ENCODE data around the gene CLVS2. TPM values are rescaled to one million over a fixed set of nuclear protein-coding genes. Genes with fewer than 3 reads are reported as not detected.

Gene CLVS2
- total RNA-seq, 1 donor from 2014 or later, result 1.8 TPM

DNA sequence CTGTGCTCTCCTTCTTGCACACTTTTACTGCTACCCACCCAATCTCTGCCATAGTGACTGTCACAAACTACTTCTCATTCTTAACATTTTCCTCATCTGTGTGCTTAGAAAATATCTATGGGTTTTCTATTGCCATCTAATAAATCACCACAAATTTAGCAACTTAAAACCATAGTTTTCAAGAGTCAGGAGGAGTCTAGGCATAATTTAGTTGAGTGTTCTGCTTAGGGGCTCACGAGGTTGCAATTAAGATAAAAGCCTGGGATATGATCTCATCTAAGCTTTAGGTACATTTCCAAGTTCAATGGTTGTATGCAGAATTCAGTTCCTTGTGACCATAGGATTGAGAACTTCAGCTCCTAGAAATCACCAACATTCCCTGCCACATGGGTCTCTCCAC, 98.8 kb downstream of the CLVS2 start:
- Mint-ChIP-seq H3K4me3 (no peak overlapping the region), H3K27ac (no peak overlapping the region), H3K27me3 (ENCODE audit: insufficient read depth, low read depth) (no peaks in the 10 kb centered on the region), H3K9me3 (no peaks in the 10 kb centered on the region), H3K36me3 (no peaks in the 10 kb centered on the region), H3K4me1 (no peaks in the 10 kb centered on the region)
- H3K9me3 ChIP-seq (ENCODE audit: low read depth), result no peaks in the 10 kb centered on the region
- no peak overlapping the region for H3K4me2 ChIP-seq
- no peaks in the 10 kb centered on the region for H4K20me1 ChIP-seq (ENCODE audit: low read depth)
- no peak overlapping the region for H3K27ac ChIP-seq
- H3F3A ChIP-seq (ENCODE audit: low read depth), result no peaks in the 10 kb centered on the region
- H3K4me3 ChIP-seq, result no peak overlapping the region
- H3K27me3 ChIP-seq, result no peaks in the 10 kb centered on the region
- H2AFZ ChIP-seq (replicated peaks), result no peak overlapping the region
- no peak overlapping the region for H3K9ac ChIP-seq
- H3K36me3 ChIP-seq, result no peaks in the 10 kb centered on the region
- DNase-seq (ENCODE audit: low spot score), result no peak
- H3K4me1 ChIP-seq, result no peaks in the 10 kb centered on the region
- TF ChIP-seq EZH2phosphoT487 (IDR thresholded peaks at IDR 0.05) (no peak), EZH2 (IDR thresholded peaks at IDR 0.05) (no peak)
- TF ChIP-seq, protein P1, sequence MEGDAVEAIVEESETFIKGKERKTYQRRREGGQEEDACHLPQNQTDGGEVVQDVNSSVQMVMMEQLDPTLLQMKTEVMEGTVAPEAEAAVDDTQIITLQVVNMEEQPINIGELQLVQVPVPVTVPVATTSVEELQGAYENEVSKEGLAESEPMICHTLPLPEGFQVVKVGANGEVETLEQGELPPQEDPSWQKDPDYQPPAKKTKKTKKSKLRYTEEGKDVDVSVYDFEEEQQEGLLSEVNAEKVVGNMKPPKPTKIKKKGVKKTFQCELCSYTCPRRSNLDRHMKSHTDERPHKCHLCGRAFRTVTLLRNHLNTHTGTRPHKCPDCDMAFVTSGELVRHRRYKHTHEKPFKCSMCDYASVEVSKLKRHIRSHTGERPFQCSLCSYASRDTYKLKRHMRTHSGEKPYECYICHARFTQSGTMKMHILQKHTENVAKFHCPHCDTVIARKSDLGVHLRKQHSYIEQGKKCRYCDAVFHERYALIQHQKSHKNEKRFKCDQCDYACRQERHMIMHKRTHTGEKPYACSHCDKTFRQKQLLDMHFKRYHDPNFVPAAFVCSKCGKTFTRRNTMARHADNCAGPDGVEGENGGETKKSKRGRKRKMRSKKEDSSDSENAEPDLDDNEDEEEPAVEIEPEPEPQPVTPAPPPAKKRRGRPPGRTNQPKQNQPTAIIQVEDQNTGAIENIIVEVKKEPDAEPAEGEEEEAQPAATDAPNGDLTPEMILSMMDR (IDR thresholded peaks at IDR 0.05), result no peak
- no peaks in the 10 kb centered on the region for H3K79me2 ChIP-seq (ENCODE audit: low read depth)

- Mint-ChIP-seq H3K4me1 (no peaks in the 10 kb centered on the region), H3K9me3 (peaks cover 2% of the 10 kb centered on the region), H3K27me3 (ENCODE audit: insufficient read depth, low read depth) (no peaks in the 10 kb centered on the region), H3K4me3 (no peak overlapping the region), H3K36me3 (no peaks in the 10 kb centered on the region), H3K27ac (no peak overlapping the region)
- no peak overlapping the region for H2AFZ ChIP-seq (replicated peaks)
- H3K9ac ChIP-seq, result no peak overlapping the region
- no peaks in the 10 kb centered on the region for H3F3A ChIP-seq (ENCODE audit: low read depth)
- no peaks in the 10 kb centered on the region for H3K36me3 ChIP-seq
- no peaks in the 10 kb centered on the region for H4K20me1 ChIP-seq (ENCODE audit: low read depth)
- no peak for DNase-seq (ENCODE audit: low spot score)
- no peaks in the 10 kb centered on the region for H3K4me1 ChIP-seq
- no peaks in the 10 kb centered on the region for H3K9me3 ChIP-seq (ENCODE audit: low read depth)
- TF ChIP-seq EZH2 (IDR thresholded peaks at IDR 0.05) (no peak), EZH2phosphoT487 (IDR thresholded peaks at IDR 0.05) (no peak)
- TF ChIP-seq, protein P1 (IDR thresholded peaks at IDR 0.05), result no peak
- no peak overlapping the region for H3K27ac ChIP-seq
- no peaks in the 10 kb centered on the region for H3K79me2 ChIP-seq (ENCODE audit: low read depth)
- H3K27me3 ChIP-seq, result no peaks in the 10 kb centered on the region
- H3K4me3 ChIP-seq, result no peak overlapping the region
- H3K4me2 ChIP-seq, result no peak overlapping the region
Measured at GRCh38 chr6:123105561-123105960, 109.5 kb downstream of the CLVS2 start.

GRCh38 chr6:123116370-123116769, 120.3 kb downstream of the CLVS2 start:
- Mint-ChIP-seq H3K27me3 (ENCODE audit: insufficient read depth, low read depth) (no peaks in the 10 kb centered on the region), H3K4me3 (no peak overlapping the region), H3K9me3 (no peaks in the 10 kb centered on the region), H3K27ac (no peak overlapping the region), H3K4me1 (no peaks in the 10 kb centered on the region), H3K36me3 (no peaks in the 10 kb centered on the region)
- Histone ChIP-seq H3K9ac (no peak overlapping the region), H3K27ac (no peak overlapping the region), H3K4me2 (no peak overlapping the region), H3K4me3 (no peak overlapping the region), H2AFZ (replicated peaks) (no peak overlapping the region), H3F3A (ENCODE audit: low read depth) (no peaks in the 10 kb centered on the region), H3K4me1 (no peaks in the 10 kb centered on the region), H3K36me3 (no peaks in the 10 kb centered on the region), H3K79me2 (ENCODE audit: low read depth) (no peaks in the 10 kb centered on the region), H3K27me3 (no peaks in the 10 kb centered on the region), H4K20me1 (ENCODE audit: low read depth) (no peaks in the 10 kb centered on the region), H3K9me3 (ENCODE audit: low read depth) (no peaks in the 10 kb centered on the region)
- no peak for TF ChIP-seq EZH2 (IDR thresholded peaks at IDR 0.05)
- no peak for TF ChIP-seq EZH2phosphoT487 (IDR thresholded peaks at IDR 0.05)
- TF ChIP-seq, protein P1 (IDR thresholded peaks at IDR 0.05), result no peak
- DNase-seq (ENCODE audit: low spot score), result no peak
